Neuronal stem cell (in vitro differentiated cells): ENCODE results near the gene SYNE2.
"Not testable (repeated sequence)": the region's sequence is repeated elsewhere in the genome, so short reads cannot be mapped to it uniquely, and the experiment has no call there.

Experiments
- DNase-seq: peaks from one replicate; pipeline ENCODE4 v3.0.0-alpha.2; 2013; ENCODE audit warnings: low spot score
- H2AFZ ChIP-seq: one replicate; pipeline ENCODE4 v1.6.1; 2013; ENCODE audit warnings: mild to moderate bottlenecking, low read length, inconsistent platforms
- H2AK5ac ChIP-seq: 2 replicates; pipeline ENCODE4 v1.6.1; 2013; ENCODE audit warnings: low read depth, mild to moderate bottlenecking, inconsistent platforms, low read length, moderate library complexity, mixed read lengths
- H2BK120ac ChIP-seq: 2 replicates; pipeline ENCODE4 v1.6.1; 2013; ENCODE audit warnings: low read depth, mild to moderate bottlenecking, inconsistent platforms, low read length, moderate library complexity, mixed read lengths
- H2BK12ac ChIP-seq: one replicate; pipeline ENCODE4 v1.6.1; 2013; ENCODE audit warnings: low read length, inconsistent platforms
- H2BK15ac ChIP-seq: 2 replicates; pipeline ENCODE4 v1.6.1; 2013; ENCODE audit warnings: mild to moderate bottlenecking, low read length, inconsistent platforms, mixed read lengths
- H2BK5ac ChIP-seq: one replicate; pipeline ENCODE4 v1.6.1; 2013; ENCODE audit warnings: inconsistent platforms, mild to moderate bottlenecking, low read length, moderate library complexity
- H3K14ac ChIP-seq: one replicate; pipeline ENCODE4 v1.6.1; 2013; ENCODE audit warnings: low read length, inconsistent platforms
- H3K18ac ChIP-seq: 2 replicates; pipeline ENCODE4 v1.6.1; 2013; ENCODE audit warnings: low read length, inconsistent platforms
- H3K23ac ChIP-seq: 2 replicates; pipeline ENCODE4 v1.6.1; 2013; ENCODE audit warnings: low read depth, mild to moderate bottlenecking, mixed read lengths, low read length, inconsistent platforms; ENCODE audit not compliant: poor library complexity
- H3K27ac ChIP-seq: replicated peaks from 3 replicates; pipeline ENCODE4 v1.5.1; 2013; ENCODE audit warnings: low read length, inconsistent platforms
- H3K27me3 ChIP-seq, 3 experiments: 2 replicates each; pipeline ENCODE4 v1.6.1; 2013; ENCODE audit warnings: low read length in 3 of 3, mild to moderate bottlenecking in 2 of 3, inconsistent platforms in 1 of 3, low read depth in 1 of 3, mixed read lengths in 1 of 3, moderate library complexity in 1 of 3; ENCODE audit not compliant: control insufficient read depth in 3 of 3, insufficient read depth in 3 of 3
- H3K36me3 ChIP-seq, 2 donors: replicated peaks in 1 of 2; 2 replicates each; pipeline ENCODE4 v1.6.1; 2013; ENCODE audit warnings: low read length in 2 of 2; ENCODE audit not compliant: control insufficient read depth in 2 of 2, insufficient read depth in 2 of 2
- H3K4ac ChIP-seq: 2 replicates; pipeline ENCODE4 v1.6.1; 2013; ENCODE audit warnings: inconsistent platforms, mild to moderate bottlenecking, low read length, moderate library complexity
- H3K4me1 ChIP-seq, 2 donors: 1 replicate in 1 of 2; 2 replicates in 1 of 2; pipeline ENCODE4 v1.6.1; 2013; ENCODE audit warnings: low read length in 2 of 2, low read depth in 1 of 2; ENCODE audit not compliant: control insufficient read depth in 2 of 2, insufficient read depth in 1 of 2
- H3K4me2 ChIP-seq: one replicate; pipeline ENCODE4 v1.6.1; 2013; ENCODE audit warnings: mild to moderate bottlenecking, low read length, inconsistent platforms; ENCODE audit not compliant: insufficient read depth, poor library complexity, severe bottlenecking
- H3K4me3 ChIP-seq, 2 donors: 2 replicates each; pipeline ENCODE4 v1.5.1; 2013; ENCODE audit warnings: low read length in 2 of 2, mild to moderate bottlenecking in 2 of 2, inconsistent platforms in 1 of 2, moderate library complexity in 1 of 2
- H3K79me1 ChIP-seq: one replicate; pipeline ENCODE4 v1.6.1; 2013; ENCODE audit warnings: low read depth, mild to moderate bottlenecking, inconsistent platforms, low read length, moderate library complexity
- H3K9ac ChIP-seq: one replicate; pipeline ENCODE4 v1.6.1; 2013; ENCODE audit warnings: mild to moderate bottlenecking, low read depth, low read length, inconsistent platforms; ENCODE audit not compliant: poor library complexity
- H3K9me3 ChIP-seq, 2 donors: replicated peaks in 1 of 2; 2 replicates each; pipeline versions ENCODE3 to v1.6.1; 2013; ENCODE audit warnings: low read length in 2 of 2, mild to moderate bottlenecking in 2 of 2, inconsistent platforms in 1 of 2, low read depth in 1 of 2, mixed read lengths in 1 of 2, moderate library complexity in 1 of 2; ENCODE audit not compliant: control insufficient read depth in 2 of 2, insufficient read depth in 1 of 2
- H4K8ac ChIP-seq: one replicate; pipeline ENCODE4 v1.6.1; 2013; ENCODE audit warnings: low read depth, mild to moderate bottlenecking, inconsistent platforms, low read length, moderate library complexity
- H4K91ac ChIP-seq: one replicate; pipeline ENCODE4 v1.6.1; 2013; ENCODE audit warnings: low read length, low read depth, mild to moderate bottlenecking, inconsistent platforms; ENCODE audit not compliant: poor library complexity
- WGBS, 2 donors: extraction: QIAGEN DNeasy Blood & Tissue Kit; methylation state at CpG; one replicate each; pipeline ENCODE4 v1.1.7; 2013; ENCODE audit warnings: missing lambda C conversion rate in 2 of 2, mixed read lengths in 1 of 2; ENCODE audit not compliant: insufficient read length in 2 of 2, insufficient replicate concordance in 1 of 2; ENCODE audit errors: extremely low coverage in 2 of 2; 5-methylcytosine and 5-hydroxymethylcytosine counted together

The SYNE2 gene

GRCh38 chr14:64118403-64118742 is 265.6 kb downstream of the SYNE2 start:
- not testable (repeated sequence) for H2BK12ac ChIP-seq, H2AK5ac ChIP-seq, H3K4me1 ChIP-seq, H3K79me1 ChIP-seq, H3K27me3 ChIP-seq, H3K14ac ChIP-seq, H2AFZ ChIP-seq, H3K4me3 ChIP-seq, H4K8ac ChIP-seq, H3K9me3 ChIP-seq, H3K4me2 ChIP-seq, DNase-seq, H3K4ac ChIP-seq, H4K91ac ChIP-seq, H3K27ac ChIP-seq, H3K23ac ChIP-seq, H2BK15ac ChIP-seq, H2BK120ac ChIP-seq, H3K18ac ChIP-seq, H2BK5ac ChIP-seq, H3K9ac ChIP-seq
- no CpG with 5 or more reads among the region's 7 CpGs for WGBS, 2 donors
- H3K36me3 ChIP-seq = peaks cover 20 to 80% of the 10 kb centered on the region in 2 donors

- Histone ChIP-seq H4K8ac (no peak overlapping the region), H2BK12ac (no peak overlapping the region), H3K27me3 (no peaks in the 10 kb centered on the region), H3K18ac (no peak overlapping the region), H2BK120ac (no peak overlapping the region), H3K36me3 (peaks cover 19 to 80% of the 10 kb centered on the region in 2 donors), H3K79me1 (no peaks in the 10 kb centered on the region), H2AK5ac (no peak overlapping the region), H3K27ac (no peak overlapping the region), H3K9me3 (no peaks in the 10 kb centered on the region), H2BK5ac (no peak overlapping the region), H4K91ac (no peak overlapping the region), H2BK15ac (no peak overlapping the region), H3K14ac (no peak overlapping the region), H2AFZ (no peak overlapping the region), H3K4me2 (no peak overlapping the region), H3K23ac (no peak overlapping the region), H3K9ac (no peak overlapping the region), H3K4me1 (peaks cover 0 to 2% of the 10 kb centered on the region in 2 donors), H3K4ac (no peak overlapping the region), H3K4me3 (no peak overlapping the region)
- no CpG with 5 or more reads among the region's 2 CpGs for WGBS, 2 donors
- no peak for DNase-seq
These were observed 266.1 kb downstream of the SYNE2 start for GRCh38 chr14:64118892-64119291.

GRCh38 chr14:64119500-64119899 is 266.7 kb downstream of the SYNE2 start:
- H3K9ac ChIP-seq = no peak overlapping the region
- no peaks in the 10 kb centered on the region for H3K79me1 ChIP-seq
- H2BK12ac ChIP-seq = no peak overlapping the region
- H3K18ac ChIP-seq = no peak overlapping the region
- no peak overlapping the region for H2BK5ac ChIP-seq
- no peaks in the 10 kb centered on the region for H3K4me1 ChIP-seq
- no peaks in the 10 kb centered on the region for H3K9me3 ChIP-seq
- H3K27me3 ChIP-seq = no peaks in the 10 kb centered on the region
- no peak overlapping the region for H3K4ac ChIP-seq
- H2BK120ac ChIP-seq = no peak overlapping the region
- no peak overlapping the region for H2BK15ac ChIP-seq
- no peak overlapping the region for H3K23ac ChIP-seq
- no peak overlapping the region for H3K14ac ChIP-seq
- no peak overlapping the region for H3K4me2 ChIP-seq
- no peak overlapping the region for H3K27ac ChIP-seq
- no CpG with 5 or more reads among the region's 2 CpGs for WGBS, 2 donors
- H2AFZ ChIP-seq = no peak overlapping the region
- H2AK5ac ChIP-seq = no peak overlapping the region
- DNase-seq = no peak
- H4K91ac ChIP-seq = no peak overlapping the region
- H4K8ac ChIP-seq = no peak overlapping the region
- no peak overlapping the region for H3K4me3 ChIP-seq
- H3K36me3 ChIP-seq = peaks cover 16 to 80% of the 10 kb centered on the region in 2 donors

GRCh38 chr14:64119980-64120379 is 267.2 kb downstream of the SYNE2 start:
- H2BK5ac ChIP-seq = no peak overlapping the region
- DNase-seq = no peak
- H2AK5ac ChIP-seq = no peak overlapping the region
- H3K4ac ChIP-seq = no peak overlapping the region
- peaks cover 16 to 78% of the 10 kb centered on the region in 2 donors for H3K36me3 ChIP-seq
- no peaks in the 10 kb centered on the region for H3K27me3 ChIP-seq
- no peak overlapping the region for H3K27ac ChIP-seq
- H4K8ac ChIP-seq = no peak overlapping the region
- H4K91ac ChIP-seq = no peak overlapping the region
- H3K14ac ChIP-seq = no peak overlapping the region
- no peaks in the 10 kb centered on the region for H3K79me1 ChIP-seq
- H3K4me1 ChIP-seq = no peaks in the 10 kb centered on the region
- H3K18ac ChIP-seq = no peak overlapping the region
- H3K9me3 ChIP-seq = no peaks in the 10 kb centered on the region
- no peak overlapping the region for H3K4me3 ChIP-seq
- no peak overlapping the region for H2BK12ac ChIP-seq
- H3K9ac ChIP-seq = no peak overlapping the region
- no peak overlapping the region for H2AFZ ChIP-seq
- no peak overlapping the region for H2BK15ac ChIP-seq
- no peak overlapping the region for H3K23ac ChIP-seq
- no peak overlapping the region for H3K4me2 ChIP-seq
- no peak overlapping the region for H2BK120ac ChIP-seq
